CD4-positive, alpha-beta T cell treated with Interleukin-1 beta for 1 hour (primary cell): ENCODE results near the gene VTI1A.

Source experiments
- DNase-seq, 2 donors: peaks; one replicate each; pipeline ENCODE4 v3.0.0-alpha.2; 2020 to 2022

The VTI1A gene

GRCh38 chr10:112644265-112644645 is 197.2 kb downstream of the VTI1A start:
- DNase-seq, result no peak

GRCh38 chr10:112649006-112649821 is 202.2 kb downstream of the VTI1A start:
- no peak for DNase-seq

- no peak for DNase-seq
Observed at GRCh38 chr10:112649822-112650152, 202.8 kb downstream of the VTI1A start.

- DNase-seq, result no peak
Observed at GRCh38 chr10:112650588-112651030, 203.6 kb downstream of the VTI1A start.

- DNase-seq, result no peak
Observed at GRCh38 chr10:112653215-112653614, 206.2 kb downstream of the VTI1A start.

GRCh38 chr10:112653851-112654250 is 206.8 kb downstream of the VTI1A start:
- no peak for DNase-seq

- DNase-seq, result no peak
Observed at GRCh38 chr10:112654794-112655193, 207.8 kb downstream of the VTI1A start.

GRCh38 chr10:112655722-112656121 is 208.7 kb downstream of the VTI1A start:
- DNase-seq, result no peak

- no peak for DNase-seq
Observed at GRCh38 chr10:112658465-112658864, 211.4 kb downstream of the VTI1A start.

- DNase-seq, result no peak
Observed at GRCh38 chr10:112658900-112659638, 212.1 kb downstream of the VTI1A start.

GRCh38 chr10:112663234-112664125 is 216.5 kb downstream of the VTI1A start:
- no peak for DNase-seq

- no peak for DNase-seq
Observed at GRCh38 chr10:112666094-112666493, 219.1 kb downstream of the VTI1A start.

- DNase-seq, result no peak
Observed at GRCh38 chr10:112669989-112670388, 223.0 kb downstream of the VTI1A start.

GRCh38 chr10:112671743-112672142 is 224.7 kb downstream of the VTI1A start:
- no peak for DNase-seq

- no peak for DNase-seq
Observed at GRCh38 chr10:112672706-112673105, 225.7 kb downstream of the VTI1A start.

GRCh38 chr10:112675560-112676083 is 228.6 kb downstream of the VTI1A start:
- no peak for DNase-seq

GRCh38 chr10:112677689-112678088 is 230.7 kb downstream of the VTI1A start:
- no peak for DNase-seq

- DNase-seq, result no peak
Observed at GRCh38 chr10:112678581-112678980, 231.6 kb downstream of the VTI1A start.

- no peak for DNase-seq
Observed at GRCh38 chr10:112678987-112679386, 232.0 kb downstream of the VTI1A start.

- no peak for DNase-seq
Observed at GRCh38 chr10:112679392-112679791, 232.4 kb downstream of the VTI1A start.

GRCh38 chr10:112680586-112680985 is 233.6 kb downstream of the VTI1A start:
- no peak for DNase-seq

- no peak for DNase-seq
Observed at GRCh38 chr10:112687647-112688046, 240.6 kb downstream of the VTI1A start.
